MCF 10A (cell line): ENCODE measurements around the gene SCUBE1. TPM values are rescaled to one million over a fixed set of nuclear protein-coding genes. Genes with fewer than 3 reads are reported as not detected.

ENCODE experiments used
- BruUV-seq: library from RNA; stranded (reverse); fragments of 400-500 nt; replicated peaks from 2 replicates; lab custom pipeline; 2021; lab: Mats Ljungman, UMichigan
- CTCF ChIA-PET: fragments of 300-600 bp; sonication (Branson Sonifier 250); formaldehyde crosslinking; extraction: SDS; loops from one replicate; lab custom pipeline; 2021; ENCODE audit warnings: antibody characterized with exemption, inconsistent platforms; lab: Yijun Ruan, JAX
- POLR2A ChIA-PET: fragments of 300-600, 350-650 bp; sonication (Branson Sonifier 250); formaldehyde crosslinking; extraction: SDS; loops from one replicate; lab custom pipeline; 2020; ENCODE audit warnings: antibody characterized with exemption, inconsistent platforms; lab: Yijun Ruan, JAX
- DNase-seq: peaks from one replicate; pipeline ENCODE4 v3.0.0-alpha.2; 2018; ENCODE audit not compliant: unreplicated experiment
- H3K27ac Mint-ChIP-seq: one replicate; pipeline ENCODE4 v1.8.0; 2022; ENCODE audit warnings: mild to moderate bottlenecking, low read depth, mixed read lengths; ENCODE audit not compliant: unreplicated experiment
- H3K27me3 Mint-ChIP-seq: one replicate; pipeline ENCODE4 v1.8.0; 2022; ENCODE audit warnings: mixed read lengths; ENCODE audit not compliant: insufficient read depth, unreplicated experiment
- H3K36me3 Mint-ChIP-seq: one replicate; pipeline ENCODE4 v1.8.0; 2022; ENCODE audit warnings: mild to moderate bottlenecking, moderate library complexity, mixed read lengths; ENCODE audit not compliant: insufficient read depth, unreplicated experiment
- H3K4me1 Mint-ChIP-seq: one replicate; pipeline ENCODE4 v1.8.0; 2022; ENCODE audit warnings: mixed read lengths; ENCODE audit not compliant: insufficient read depth, unreplicated experiment
- H3K4me3 Mint-ChIP-seq: one replicate; pipeline ENCODE4 v1.8.0; 2022; ENCODE audit warnings: mild to moderate bottlenecking, moderate library complexity, mixed read lengths; ENCODE audit not compliant: unreplicated experiment
- H3K9me3 Mint-ChIP-seq: one replicate; pipeline ENCODE4 v1.8.0; 2022; ENCODE audit warnings: mixed read lengths; ENCODE audit not compliant: unreplicated experiment
- intact Hi-C: fragments of 100-400 bp; cut with micrococcal nuclease; formaldehyde crosslinking; loops from 2 replicates; pipeline ENCODE4 v1.14.1; 2022
- total RNA-seq: library from RNA; stranded (reverse); gene quantifications from 2 replicates; pipeline ENCODE4 v1.2.3, GENCODE V29; 2022
- TF ChIP-seq, protein P1 (sequence below): fragments of 200-600 bp; IDR thresholded peaks from one replicate; pipeline ENCODE4 v1.8.0; 2022; ENCODE audit warnings: antibody characterized with exemption, mild to moderate bottlenecking; ENCODE audit not compliant: unreplicated experiment

SCUBE1 gene
- total RNA-seq, 1 experiment from 2014 or later, result not detected

DNA sequence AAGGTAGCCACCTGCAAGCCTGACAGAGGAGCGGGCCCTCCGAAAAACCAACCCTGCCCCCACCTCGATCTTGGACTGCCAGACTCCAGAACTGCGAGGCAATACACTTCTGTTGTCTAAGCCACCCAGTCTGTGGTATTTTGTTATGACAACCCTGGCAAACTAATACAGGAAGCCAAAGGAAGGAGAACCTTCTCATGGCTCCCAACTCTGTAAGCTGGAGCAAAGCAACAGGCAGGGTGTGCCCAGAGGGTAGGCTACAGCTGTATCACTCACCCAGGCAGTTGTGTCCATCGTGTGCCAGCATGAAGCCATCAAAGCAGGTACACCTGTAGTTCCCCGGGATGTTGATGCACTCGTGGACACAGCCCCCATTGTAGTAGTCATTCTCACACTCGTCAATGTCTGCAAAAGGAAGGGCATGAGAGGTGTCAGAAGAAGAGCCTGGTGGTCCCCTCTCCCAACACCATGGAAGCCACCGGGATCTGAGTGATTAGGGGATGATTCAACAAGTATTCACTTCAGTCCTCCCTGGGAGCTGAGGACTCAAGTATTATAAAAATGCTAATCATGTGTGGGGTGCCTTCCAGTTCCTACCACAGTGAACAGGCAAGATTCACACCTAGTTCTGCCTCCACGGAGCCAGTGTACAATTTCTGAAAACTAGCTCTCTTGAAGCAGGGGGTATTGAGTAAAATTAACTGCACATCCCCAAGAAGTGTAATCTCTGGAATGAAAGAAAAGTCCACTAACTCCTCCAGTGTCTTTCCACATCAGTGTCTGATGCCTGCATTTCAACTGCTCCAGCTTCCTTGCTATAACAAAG, 23.3 kb downstream of the SCUBE1 start:
- no peak overlapping the region for H3K4me3 Mint-ChIP-seq
- POLR2A ChIA-PET, result no interaction called here
- H3K27me3 Mint-ChIP-seq, result peaks cover 24% of the 10 kb centered on the region
- H3K9me3 Mint-ChIP-seq, result no peaks in the 10 kb centered on the region
- no peak for DNase-seq
- no peaks in the 10 kb centered on the region for H3K36me3 Mint-ChIP-seq
- BruUV-seq, result no TSS peak
- no peak overlapping the region for H3K27ac Mint-ChIP-seq
- H3K4me1 Mint-ChIP-seq, result no peaks in the 10 kb centered on the region
- intact Hi-C loops, result no loop called here
- TF ChIP-seq, protein P1, sequence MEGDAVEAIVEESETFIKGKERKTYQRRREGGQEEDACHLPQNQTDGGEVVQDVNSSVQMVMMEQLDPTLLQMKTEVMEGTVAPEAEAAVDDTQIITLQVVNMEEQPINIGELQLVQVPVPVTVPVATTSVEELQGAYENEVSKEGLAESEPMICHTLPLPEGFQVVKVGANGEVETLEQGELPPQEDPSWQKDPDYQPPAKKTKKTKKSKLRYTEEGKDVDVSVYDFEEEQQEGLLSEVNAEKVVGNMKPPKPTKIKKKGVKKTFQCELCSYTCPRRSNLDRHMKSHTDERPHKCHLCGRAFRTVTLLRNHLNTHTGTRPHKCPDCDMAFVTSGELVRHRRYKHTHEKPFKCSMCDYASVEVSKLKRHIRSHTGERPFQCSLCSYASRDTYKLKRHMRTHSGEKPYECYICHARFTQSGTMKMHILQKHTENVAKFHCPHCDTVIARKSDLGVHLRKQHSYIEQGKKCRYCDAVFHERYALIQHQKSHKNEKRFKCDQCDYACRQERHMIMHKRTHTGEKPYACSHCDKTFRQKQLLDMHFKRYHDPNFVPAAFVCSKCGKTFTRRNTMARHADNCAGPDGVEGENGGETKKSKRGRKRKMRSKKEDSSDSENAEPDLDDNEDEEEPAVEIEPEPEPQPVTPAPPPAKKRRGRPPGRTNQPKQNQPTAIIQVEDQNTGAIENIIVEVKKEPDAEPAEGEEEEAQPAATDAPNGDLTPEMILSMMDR, result no peak
- CTCF ChIA-PET, result no interaction called here

DNA sequence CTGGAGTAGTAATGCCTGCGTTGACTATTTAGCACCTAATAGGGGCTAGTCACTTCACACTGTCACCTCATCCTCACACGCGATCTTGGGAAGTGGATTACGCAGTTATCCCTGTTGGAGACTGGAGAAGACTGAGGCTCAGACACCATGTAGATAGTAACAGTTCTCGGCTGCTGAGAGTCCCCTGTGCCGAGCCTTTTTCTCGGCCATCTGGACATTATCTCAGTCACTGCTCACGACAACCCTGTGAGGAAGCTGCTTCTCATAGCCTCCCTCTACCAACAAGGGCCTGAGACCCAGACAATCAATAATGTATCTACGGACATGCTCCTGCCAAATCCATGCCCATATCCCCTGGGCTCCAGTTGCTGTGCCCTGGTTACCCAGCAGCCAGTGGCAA, 25.9 kb downstream of the SCUBE1 start:
- ChIA-PET POLR2A (interaction anchor here (0.8 kb wide), 1 partner anchor 21 kb away, joined by 3 read pairs; no protein-coding TSS in a partner anchor), CTCF (interaction anchor here (0.6 to 0.9 kb wide), 2 partner anchors 31 to 46 kb away, joined by 3 read pairs; no protein-coding TSS in a partner anchor)
- BruUV-seq, result no TSS peak
- Mint-ChIP-seq H3K27ac (no peak overlapping the region), H3K4me1 (no peaks in the 10 kb centered on the region), H3K27me3 (peaks cover 37% of the 10 kb centered on the region), H3K9me3 (no peaks in the 10 kb centered on the region), H3K4me3 (no peak overlapping the region), H3K36me3 (no peaks in the 10 kb centered on the region)
- TF ChIP-seq, protein P1, result no peak
- DNase-seq, result no peak
- intact Hi-C loops, result no loop called here

DNA sequence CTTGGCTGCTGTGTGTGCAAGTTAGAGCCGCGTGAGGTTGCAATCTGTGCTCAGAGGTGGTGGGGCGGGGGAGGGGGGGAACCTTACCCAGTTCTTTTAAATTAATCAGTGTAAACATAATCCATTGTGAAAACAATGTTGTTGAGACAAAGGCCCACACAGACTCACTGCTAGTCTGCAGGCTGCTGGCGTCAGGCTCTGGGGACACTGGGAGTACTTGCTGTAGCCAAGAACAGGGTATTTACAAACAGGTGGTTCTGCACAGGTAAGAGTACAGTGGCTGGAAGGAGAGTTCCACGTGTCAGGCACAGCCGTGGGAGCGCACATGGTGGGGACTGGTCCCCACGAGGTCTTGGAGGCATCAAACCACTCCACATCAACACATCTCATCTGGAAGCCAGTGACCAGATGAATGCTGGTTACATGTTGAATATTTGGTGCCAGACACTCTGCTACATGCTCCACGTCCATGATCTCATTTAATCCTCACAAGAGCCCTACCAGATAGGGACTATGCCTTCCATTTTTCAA, 27.4 kb downstream of the SCUBE1 start:
- Mint-ChIP-seq H3K36me3 (no peaks in the 10 kb centered on the region), H3K4me1 (no peaks in the 10 kb centered on the region), H3K4me3 (no peak overlapping the region), H3K27ac (no peak overlapping the region), H3K9me3 (no peaks in the 10 kb centered on the region), H3K27me3 (peaks cover 37% of the 10 kb centered on the region)
- ChIA-PET CTCF (interaction anchor here (1.2 kb wide), 1 partner anchor 69 kb away, joined by 5 read pairs; no protein-coding TSS in a partner anchor), POLR2A (interaction anchor here (0.7 kb wide), 1 partner anchor 398 kb away, joined by 3 read pairs; no protein-coding TSS in a partner anchor)
- BruUV-seq, result no TSS peak
- TF ChIP-seq, protein P1, result no peak
- DNase-seq, result no peak
- intact Hi-C loops, result no loop called here

DNA sequence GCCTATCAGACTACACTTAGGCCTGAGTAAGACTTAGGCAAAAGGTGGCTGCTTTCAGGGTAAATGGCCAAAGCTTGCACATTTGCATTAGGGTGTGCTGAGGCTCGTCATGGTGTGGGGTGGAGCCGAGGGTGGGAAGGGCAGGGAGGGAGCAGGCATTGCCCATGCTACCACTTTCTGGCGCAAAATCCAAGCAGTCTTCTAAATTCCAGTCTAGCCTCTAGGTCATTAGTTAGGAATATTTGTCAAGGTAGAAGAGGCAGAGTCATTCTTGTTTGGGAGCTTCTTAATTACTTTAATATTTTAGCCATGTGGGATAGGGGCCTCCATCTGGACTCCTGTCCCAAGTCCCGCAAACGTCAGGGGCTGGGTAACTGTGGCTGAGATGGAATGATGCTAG, 28.6 kb downstream of the SCUBE1 start:
- ChIA-PET CTCF (interaction anchor here (0.6 to 1.6 kb wide), 5 partner anchors 25 to 1370 kb away, joined by 3 to 8 read pairs (median 4); no protein-coding TSS in a partner anchor), POLR2A (no interaction called here)
- BruUV-seq, result no TSS peak

More for the DNA sequence above, 28.6 kb downstream of the SCUBE1 start:
- Mint-ChIP-seq H3K27me3 (peaks cover 47% of the 10 kb centered on the region), H3K4me1 (no peaks in the 10 kb centered on the region), H3K4me3 (no peak overlapping the region), H3K36me3 (no peaks in the 10 kb centered on the region), H3K27ac (no peak overlapping the region), H3K9me3 (no peaks in the 10 kb centered on the region)
- no peak for DNase-seq
- intact Hi-C loops, result no loop called here
- TF ChIP-seq, protein P1, result no peak
